HPDE6-E6E7 (cell line): ENCODE data around the gene NFIC.
"Not testable (repeated sequence)": the region's sequence is repeated elsewhere in the genome, so short reads cannot be mapped to it uniquely, and the experiment has no call there.

ENCODE experiments used
- DNase-seq: peaks from one replicate; pipeline ENCODE4 v3.0.0; 2011; ENCODE audit warnings: missing footprints; ENCODE audit errors: extremely low spot score

NFIC gene

DNA sequence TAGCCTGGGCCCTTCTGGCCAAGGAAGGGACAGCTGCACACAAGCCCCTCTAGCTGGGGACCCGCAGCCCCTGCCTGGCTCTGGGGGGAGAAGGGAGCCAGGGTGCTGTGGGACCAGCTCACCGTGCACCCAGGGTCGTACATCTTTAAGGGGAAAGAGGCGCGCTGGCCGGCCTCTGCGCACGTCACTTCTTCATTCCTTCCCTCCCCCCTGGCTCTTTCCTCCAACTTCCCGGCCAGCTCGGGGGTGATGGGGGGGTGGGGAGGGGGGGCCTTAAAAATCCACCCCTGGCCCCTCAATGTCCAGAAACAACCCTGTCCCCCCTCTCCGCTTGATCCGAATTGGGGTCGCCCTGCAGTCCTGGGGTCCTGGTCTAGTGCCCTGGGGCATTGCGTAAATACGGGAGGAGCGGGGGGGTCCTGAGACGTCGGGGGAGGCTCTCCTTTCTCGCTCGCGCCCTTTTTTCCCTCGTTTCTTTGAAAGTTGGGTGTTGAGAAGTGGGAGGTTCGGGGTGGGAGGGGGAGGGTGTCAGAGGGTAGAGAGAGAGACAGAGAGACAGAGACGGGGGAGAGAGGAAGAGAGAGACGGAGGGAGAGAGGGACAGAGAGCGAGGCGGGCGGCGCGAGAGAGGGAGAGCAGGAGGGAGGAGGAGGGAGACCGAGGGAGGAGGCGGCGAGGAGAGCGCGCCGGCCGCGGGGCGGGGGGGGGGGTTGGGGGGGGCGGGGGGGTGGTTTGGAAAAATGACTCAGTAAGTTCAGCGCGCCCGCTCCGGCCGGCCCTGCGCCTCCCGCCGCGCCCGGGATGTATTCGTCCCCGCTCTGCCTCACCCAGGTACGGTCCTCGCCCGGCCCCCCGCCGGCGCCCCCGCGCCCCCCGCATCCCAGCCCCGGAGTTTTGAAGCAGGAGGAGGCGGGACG is at the start of gene NFIC:
TSS of gene NFIC (plus strand) at position 748 of the 917 bp plus-strand sequence. CDS start at position 802, 54 bp downstream.
- DNase-seq = peak; percentile 64

DNA sequence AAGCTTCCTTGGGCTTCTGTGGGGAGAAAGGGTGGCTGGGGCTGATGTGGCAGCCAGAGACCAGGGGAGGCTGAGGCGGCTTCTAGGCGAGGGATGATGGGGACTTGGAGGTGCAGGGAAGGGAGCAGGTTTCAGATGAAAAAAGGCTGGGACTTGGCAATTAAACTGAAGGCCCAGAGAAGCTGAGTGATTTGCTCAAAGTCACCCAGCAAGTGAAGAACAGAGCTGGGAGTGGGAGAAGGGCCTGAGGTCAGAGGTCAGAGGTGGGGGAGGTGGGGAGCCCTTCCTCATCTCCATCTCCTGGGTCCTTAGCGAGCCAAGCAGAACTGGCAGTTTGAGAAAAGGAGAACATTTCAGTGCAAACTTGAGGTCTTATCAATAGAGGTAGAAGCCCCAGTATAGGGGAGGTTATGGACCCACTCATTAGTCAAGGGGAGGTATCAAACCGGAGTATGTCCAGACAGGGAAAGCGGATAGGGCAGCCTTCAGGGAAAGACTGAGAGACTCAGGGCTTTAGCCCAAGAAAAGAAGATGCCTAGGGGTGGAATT is 49.6 kb upstream of the NFIC start:
- no peak for DNase-seq

- no peak for DNase-seq
Observed at GRCh38 chr19:3319643-3320353, 46.6 kb upstream of the NFIC start.

DNA sequence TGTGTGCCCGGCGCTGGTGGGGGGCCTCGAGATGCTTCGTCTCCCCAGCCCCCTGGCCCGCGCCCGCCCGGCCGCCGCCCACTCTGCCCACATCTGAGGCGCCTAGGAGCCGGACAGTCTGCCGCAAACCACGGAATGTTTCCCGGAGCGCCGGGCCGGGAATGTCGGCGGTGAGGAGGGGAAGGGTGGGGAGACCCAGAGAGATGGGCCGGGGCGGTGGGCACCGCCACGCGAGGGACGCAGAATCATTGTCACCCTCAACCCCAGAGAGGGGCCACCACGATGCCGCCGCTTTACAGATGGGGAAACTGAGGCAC is 46.1 kb upstream of the NFIC start:
- no peak for DNase-seq

GRCh38 chr19:3320853-3321252 is 45.5 kb upstream of the NFIC start:
- DNase-seq = no peak

DNA sequence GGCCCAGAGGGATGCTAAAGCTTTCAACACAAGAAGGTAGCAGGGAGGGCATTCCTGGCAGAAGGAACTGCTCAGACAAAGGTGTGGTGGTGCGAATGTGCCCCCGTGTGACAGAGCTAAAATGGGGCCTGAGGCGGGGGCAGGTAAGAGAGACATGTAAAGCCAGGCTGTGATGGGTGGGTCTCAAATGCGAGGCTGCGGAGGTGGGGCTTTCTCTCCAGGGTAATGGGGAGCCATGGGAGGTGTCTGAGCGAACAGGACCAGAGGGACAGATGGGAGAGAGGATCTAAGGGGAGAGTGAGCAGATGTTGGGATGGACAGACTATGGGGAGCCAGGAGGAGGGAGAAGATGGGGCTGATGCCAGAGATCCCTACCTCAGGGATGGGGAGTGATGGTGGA is 44.7 kb upstream of the NFIC start:
- DNase-seq = no peak

DNA sequence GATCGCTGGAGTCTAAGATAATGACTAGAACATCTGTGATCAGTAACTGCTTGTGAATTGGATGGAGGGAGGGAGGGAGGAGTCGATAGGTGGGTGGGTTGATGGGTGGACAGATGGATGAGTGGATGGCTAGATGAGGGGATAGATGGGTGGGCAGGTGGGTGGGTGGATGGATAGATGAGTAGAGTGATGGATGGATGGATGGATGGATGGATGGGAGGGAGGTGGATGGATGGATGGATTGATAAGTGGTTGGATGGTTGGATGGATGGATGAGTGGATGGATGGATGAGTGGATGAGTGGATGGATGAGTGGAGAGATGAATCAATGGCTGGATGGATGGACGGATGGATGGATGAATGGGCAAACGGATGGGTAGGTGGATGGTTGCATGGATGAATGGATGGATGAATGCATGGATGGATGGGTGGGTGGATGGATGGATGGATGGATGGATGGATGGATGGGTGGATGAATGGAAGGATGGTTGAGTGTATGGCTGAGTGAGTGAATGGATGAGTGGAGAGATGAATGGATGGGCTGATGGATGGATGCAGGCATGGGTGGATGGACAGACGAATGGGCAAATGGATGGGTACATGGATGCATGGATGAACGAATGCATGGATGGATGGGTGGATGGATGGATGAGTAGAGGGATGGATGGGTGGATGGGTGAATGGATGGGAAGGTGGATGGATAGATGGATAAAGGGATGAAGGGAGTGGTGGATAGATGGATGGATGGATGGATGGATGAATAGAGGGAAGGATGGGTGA is 44.0 kb upstream of the NFIC start:
- no peak for DNase-seq

DNA sequence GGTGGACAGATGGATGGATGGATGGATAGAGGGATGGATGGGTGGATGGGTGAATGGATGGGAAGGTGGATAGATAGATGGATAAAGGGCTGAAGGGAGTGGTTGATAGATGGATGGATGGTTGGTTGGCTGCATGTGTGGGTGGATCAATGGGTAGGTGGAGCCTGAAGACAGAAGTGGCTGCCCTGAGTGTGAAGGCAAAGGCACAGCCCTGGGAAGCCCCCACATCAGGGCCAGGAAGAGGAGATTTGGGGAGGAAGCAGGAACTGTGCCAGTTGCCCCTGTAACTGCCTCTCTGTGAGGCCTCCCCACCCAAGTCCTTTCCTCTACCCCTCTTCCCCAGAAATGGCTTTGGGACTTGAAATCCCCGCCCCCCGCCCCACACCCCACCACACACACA is 43.4 kb upstream of the NFIC start:
- no peak for DNase-seq

DNA sequence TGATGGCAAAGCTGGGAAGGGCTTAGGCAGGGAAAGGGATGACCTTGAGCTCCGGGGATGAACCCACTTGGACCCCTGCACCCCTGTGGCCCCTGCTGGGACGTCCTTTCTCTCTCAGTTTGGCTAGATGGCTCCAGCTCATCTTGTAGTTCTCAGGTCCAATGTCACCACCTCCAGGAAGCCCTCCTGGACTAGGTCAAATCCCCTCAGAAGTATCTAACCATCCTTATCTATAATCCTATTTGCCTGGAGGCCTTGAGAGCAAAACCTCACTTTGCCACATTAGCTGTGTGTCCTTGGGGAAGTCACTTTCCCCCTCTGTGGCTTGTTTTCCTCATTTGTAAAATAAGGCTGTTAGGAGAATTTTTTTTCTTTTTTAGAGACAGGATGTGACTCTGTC is 42.7 kb upstream of the NFIC start:
- DNase-seq = no peak

GRCh38 chr19:3324405-3324856 is 42.0 kb upstream of the NFIC start:
- no peak for DNase-seq

DNA sequence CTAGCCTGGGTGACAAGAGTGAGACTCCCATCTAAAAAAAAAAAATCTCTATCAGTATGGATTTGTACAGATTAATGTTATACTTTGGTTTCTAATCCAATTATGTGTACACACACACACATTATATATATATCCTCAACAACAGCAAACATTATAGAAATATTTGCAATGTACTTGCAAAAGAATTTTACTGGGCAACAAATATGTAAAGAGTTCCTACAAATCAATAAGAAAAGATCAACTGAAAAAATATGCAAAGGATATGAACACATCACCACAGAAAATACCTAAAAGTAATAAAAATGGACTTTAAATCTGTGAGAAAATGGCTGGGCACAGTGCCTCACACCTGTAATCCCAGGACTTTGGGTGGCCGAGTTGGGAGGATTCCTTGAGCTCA is 40.9 kb upstream of the NFIC start:
- no peak for DNase-seq

DNA sequence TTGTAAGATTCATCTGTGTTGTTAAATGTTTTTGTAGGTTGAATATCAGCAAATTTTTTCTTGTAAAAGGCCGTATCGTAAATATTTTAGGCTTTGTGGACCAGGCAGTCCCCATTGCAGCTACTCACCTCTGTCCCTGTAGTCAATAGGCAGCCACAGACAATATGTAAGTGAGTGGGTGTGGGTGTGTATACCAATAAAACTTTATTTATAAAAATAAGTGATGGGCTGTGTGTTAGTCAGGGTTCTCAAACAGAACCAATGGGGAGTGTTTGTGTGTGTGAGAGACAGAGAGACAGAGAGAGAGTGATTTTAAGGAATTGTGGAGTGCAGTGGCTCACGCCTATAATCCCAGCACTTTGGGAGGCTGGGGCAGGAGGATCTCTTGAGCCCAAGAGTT is 37.6 kb upstream of the NFIC start:
- DNase-seq = no peak

- no peak for DNase-seq
Observed at GRCh38 chr19:3330047-3330446, 36.3 kb upstream of the NFIC start.

DNA sequence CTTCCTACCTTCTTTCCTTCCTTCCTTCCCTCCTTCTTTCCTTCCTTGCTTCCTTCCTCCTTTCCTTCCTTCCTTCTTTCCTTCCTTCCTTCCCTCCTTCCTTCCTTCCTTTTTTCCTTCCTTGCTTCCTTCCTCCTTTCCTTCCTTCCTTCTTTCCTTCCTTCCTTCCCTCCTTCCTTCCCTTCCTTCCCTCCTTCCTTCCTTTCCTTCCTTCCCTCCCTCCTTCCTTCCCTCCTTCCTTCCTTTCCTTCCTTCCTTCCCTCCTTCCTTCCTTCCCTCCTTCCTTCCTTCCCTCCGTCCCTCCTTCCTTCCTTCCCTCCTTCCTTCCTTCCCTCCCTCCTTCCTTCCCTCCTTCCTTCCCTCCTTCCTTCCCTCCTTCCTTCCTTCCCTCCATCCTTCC is 34.2 kb upstream of the NFIC start:
- not testable (repeated sequence) for DNase-seq

DNA sequence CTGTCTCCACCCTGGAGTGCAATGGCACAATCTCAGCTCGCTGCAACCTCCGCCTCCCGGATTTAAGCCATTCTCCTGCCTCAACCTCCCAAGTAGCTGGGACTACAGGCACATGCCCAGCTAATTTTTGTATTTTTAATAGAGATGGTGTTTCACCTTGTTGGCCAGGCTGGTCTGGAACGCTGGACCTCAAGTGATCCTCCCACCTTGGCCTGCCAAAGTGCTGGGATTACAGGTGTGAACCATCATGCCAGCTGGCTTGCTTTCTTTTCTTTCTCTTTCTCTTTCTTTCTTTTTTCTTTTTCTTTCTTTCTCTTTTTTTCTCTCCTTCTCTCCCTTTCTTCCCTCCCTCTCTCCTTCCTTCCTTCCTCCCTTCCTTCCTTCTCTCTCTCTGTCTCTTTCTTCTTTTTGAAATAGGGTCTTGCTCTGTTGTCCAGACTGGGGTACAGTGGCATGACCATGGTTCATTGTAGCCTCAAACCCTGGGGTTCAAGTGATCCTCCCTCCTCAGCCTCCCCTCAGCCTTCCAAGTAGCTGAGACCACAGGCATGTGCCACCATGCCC is 33.3 kb upstream of the NFIC start:
- DNase-seq = no peak

DNA sequence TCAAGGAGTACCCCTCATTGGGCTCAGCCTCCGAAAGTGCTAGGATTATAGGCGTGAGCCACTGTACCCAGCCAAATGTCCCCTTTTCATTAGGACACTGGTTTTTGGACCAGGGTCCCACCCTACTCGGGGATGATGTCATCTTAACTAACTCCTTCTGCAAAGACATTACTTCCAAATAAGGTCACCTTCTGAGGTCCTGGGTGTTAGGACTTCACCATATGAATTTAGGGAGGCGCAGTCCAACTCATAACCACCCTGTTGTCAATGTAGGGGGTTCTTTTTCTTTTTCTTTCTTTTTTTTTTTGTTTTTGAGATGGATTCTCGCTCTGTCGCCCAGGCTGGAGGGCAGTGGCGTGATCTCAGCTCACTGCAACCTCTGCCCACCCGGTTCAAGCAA is 32.7 kb upstream of the NFIC start:
- DNase-seq = no peak

- DNase-seq = not testable (repeated sequence)
Observed at GRCh38 chr19:3334749-3335430, 31.5 kb upstream of the NFIC start.

DNA sequence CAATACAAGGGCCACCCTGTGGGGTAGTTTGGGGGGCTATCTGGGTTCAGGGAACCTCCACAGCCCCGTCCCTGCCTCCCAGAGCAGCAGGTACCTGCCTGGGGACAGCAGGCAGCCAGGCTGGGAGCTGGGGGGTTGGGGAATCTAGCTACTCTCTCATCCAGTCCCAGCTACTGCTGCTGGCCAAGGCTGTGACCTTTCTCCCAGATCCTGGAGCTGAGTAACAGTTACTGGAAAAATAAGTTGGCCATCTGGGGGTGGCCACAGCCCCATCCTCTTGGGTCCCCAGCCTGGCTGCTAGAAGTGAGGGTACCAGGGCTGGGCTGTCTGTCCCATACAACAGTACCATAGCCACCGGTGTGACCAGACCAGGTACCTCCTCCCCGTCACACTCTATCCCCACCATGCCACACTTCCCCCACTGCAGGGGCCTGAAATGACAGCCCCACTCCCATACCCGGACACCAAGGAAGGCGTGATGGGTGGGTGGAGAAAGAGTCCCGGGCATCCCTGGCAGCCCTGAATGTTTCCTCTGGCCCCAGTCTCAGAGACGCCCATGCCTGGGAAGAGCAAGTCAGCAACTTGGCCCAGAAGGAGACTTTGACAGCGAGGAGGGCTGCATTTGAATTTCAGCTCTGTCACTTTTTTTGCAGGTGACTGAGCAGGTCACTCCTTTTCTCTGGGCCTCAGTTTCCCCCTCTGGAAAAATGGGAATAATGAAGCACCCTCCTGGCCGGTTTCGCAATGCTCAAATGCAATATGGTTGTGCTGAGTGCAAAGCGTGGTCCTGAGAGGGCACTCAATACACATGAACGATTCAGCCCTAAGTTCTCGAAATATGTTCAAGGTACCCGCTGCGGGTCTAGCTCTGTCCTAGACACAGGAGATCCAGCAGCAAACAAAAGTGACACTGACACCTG is 30.7 kb upstream of the NFIC start:
- DNase-seq = no peak

DNA sequence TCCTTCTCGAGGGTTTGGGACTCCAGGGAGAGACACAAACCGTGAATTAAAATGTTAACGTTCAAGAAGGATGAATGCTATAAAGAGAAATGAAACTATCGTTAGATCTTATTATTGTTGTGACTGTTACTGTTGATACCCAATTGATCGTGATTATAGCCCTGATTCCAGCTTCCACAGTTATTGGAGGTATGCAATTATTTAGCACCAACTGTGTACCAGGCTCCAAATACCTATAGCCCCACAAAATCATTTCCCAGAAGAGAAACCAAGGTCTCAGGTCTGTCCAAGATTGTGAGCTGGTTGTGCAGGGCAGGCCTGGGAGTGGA is 30.1 kb upstream of the NFIC start:
- no peak for DNase-seq
